GM19438 (cell line): ENCODE results near the gene NNAT.

Experiments
- ATAC-seq: cut with Tn5 transposase; IDR thresholded peaks from one replicate; pipeline ENCODE4 v1.9.1; 2021; ENCODE audit warnings: low read depth; ENCODE audit not compliant: unreplicated experiment

Gene NNAT

GRCh38 chr20:37501940-37502339, 19.1 kb upstream of the NNAT start:
- ATAC-seq = no peak

GRCh38 chr20:37502654-37503053, 18.4 kb upstream of the NNAT start:
- ATAC-seq = no peak

GRCh38 chr20:37503256-37503927, 17.7 kb upstream of the NNAT start:
- ATAC-seq = no peak

- ATAC-seq = no peak
These were observed 16.5 kb upstream of the NNAT start for GRCh38 chr20:37504404-37505096.

GRCh38 chr20:37505263-37506151, 15.5 kb upstream of the NNAT start:
- ATAC-seq = no peak

GRCh38 chr20:37506152-37506725, 14.8 kb upstream of the NNAT start:
- no peak for ATAC-seq

- no peak for ATAC-seq
These were observed 10.8 kb upstream of the NNAT start for GRCh38 chr20:37510226-37510625.

- no peak for ATAC-seq
These were observed 9.3 kb upstream of the NNAT start for GRCh38 chr20:37511610-37512275.

GRCh38 chr20:37513779-37514359, 7.2 kb upstream of the NNAT start:
- no peak for ATAC-seq

GRCh38 chr20:37515876-37516275, 5.2 kb upstream of the NNAT start:
- ATAC-seq = no peak

- no peak for ATAC-seq
These were observed 4.0 kb upstream of the NNAT start for GRCh38 chr20:37516811-37517750.

- ATAC-seq = no peak
These were observed 3.0 kb upstream of the NNAT start for GRCh38 chr20:37518059-37518458.

- ATAC-seq = no peak
These were observed 2.2 kb upstream of the NNAT start for GRCh38 chr20:37518606-37519507.

- no peak for ATAC-seq
These were observed 1.3 kb upstream of the NNAT start for GRCh38 chr20:37519508-37520418.

GRCh38 chr20:37520419-37520955, 563 bp upstream of the NNAT start:
- no peak for ATAC-seq

- ATAC-seq = no peak
These were observed 1.4 kb downstream of the NNAT start for GRCh38 chr20:37522260-37523011.
